ENCODE results near the gene RAX2. TPM values are rescaled to one million over a fixed set of nuclear protein-coding genes. Genes with fewer than 3 reads are reported as not detected.

RAX2 gene
- total and polyA plus RNA-seq, 4 donors = not detected

DNA sequence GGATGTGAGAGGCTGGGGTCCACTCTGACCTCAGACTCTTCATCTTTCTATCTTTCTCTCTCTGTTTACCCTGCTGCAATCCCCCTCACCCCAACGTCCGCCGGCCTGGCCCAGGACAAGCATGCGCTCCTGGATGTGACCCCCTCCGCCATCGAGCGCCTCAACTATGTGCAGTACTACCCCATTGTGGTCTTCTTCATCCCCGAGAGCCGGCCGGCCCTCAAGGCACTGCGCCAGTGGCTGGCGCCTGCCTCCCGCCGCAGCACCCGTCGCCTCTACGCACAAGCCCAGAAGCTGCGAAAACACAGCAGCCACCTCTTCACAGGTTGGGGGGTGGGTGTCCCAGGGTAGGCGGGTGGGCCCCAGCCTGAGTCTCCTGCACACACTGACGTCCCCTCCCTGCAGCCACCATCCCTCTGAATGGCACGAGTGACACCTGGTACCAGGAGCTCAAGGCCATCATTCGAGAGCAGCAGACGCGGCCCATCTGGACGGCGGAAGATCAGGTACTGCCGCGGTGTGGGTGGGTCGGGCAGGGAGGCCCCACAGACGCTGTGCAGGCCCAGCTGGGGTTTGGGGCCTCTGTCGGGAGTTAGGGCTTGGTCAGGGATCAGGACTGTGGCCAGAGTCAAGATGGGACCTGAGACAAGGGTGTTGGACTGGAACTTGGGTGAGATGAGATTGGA, 25.5 kb downstream of the RAX2 start:
- H3K27ac ChIP-seq (ENCODE audit: low read depth in 1 of 2, low read length in 2 of 2) = no peak overlapping the region
- H3K9me3 ChIP-seq (ENCODE audit: control insufficient read depth, low read length) = no peaks in the 10 kb centered on the region
- no peaks in the 10 kb centered on the region for H3K27me3 ChIP-seq (ENCODE audit: control insufficient read depth in 1 of 2, insufficient read depth in 2 of 2, low read length in 1 of 2)
- no peak for ATAC-seq (ENCODE audit: low FRiP score)
- intact Hi-C loops (cut with DNase I) = no loop called here
- H3K4me1 ChIP-seq (ENCODE audit: control insufficient read depth in 1 of 2, insufficient read depth in 2 of 2, low read length in 2 of 2) = no peaks in the 10 kb centered on the region
- DNase-seq = no peak
- no peaks in the 10 kb centered on the region for H3K36me3 ChIP-seq (ENCODE audit: control insufficient read depth in 1 of 2, insufficient read depth in 2 of 2, low read length in 1 of 2)
- 72% methylated on average over 31 of the region's 31 CpGs for WGBS, 2 donors
- H3K4me3 ChIP-seq (ENCODE audit: low read length in 2 of 2) = no peak overlapping the region

DNA sequence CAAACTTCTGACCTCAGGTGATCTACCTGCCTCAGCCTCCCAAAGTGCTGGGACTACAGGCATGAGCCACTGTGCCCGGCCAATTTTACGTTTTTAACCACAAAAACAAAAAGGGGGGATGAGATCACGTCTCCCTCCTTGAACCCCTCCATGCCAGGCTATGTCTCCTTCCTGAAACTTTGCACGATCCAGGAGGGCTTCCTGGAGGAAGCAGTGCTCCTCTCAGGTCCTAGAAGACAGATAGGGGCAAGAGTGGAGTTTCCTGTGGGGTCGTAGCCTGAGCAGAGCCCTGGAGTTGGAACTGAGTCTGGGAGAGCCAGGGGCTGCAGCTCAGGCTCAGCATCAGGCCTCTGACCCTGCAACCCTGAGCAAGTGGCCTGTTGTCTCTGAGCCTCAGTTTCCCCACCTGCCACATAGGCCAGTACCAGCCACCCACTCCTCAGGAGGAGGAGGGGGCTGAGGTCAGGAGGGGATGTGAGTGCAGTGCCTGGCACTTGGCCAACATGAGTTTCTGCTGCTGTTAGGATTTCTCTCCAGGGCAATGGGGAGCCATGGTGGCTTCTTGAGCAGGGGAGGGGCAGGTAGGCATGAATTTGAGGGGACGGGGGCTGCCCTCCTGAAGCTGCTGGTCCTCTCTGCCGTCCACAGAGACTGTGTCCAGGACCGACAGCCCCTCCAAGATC, 26.5 kb downstream of the RAX2 start:
- Histone ChIP-seq H3K9me3 (ENCODE audit: control insufficient read depth, low read length) (no peaks in the 10 kb centered on the region), H3K4me3 (ENCODE audit: low read length in 2 of 2) (no peak overlapping the region), H3K36me3 (ENCODE audit: control insufficient read depth in 1 of 2, insufficient read depth in 2 of 2, low read length in 1 of 2) (no peaks in the 10 kb centered on the region), H3K27ac (ENCODE audit: low read depth in 1 of 2, low read length in 2 of 2) (no peak overlapping the region), H3K27me3 (ENCODE audit: control insufficient read depth in 1 of 2, insufficient read depth in 2 of 2, low read length in 1 of 2) (no peaks in the 10 kb centered on the region), H3K4me1 (ENCODE audit: control insufficient read depth in 1 of 2, insufficient read depth in 2 of 2, low read length in 2 of 2) (no peaks in the 10 kb centered on the region)
- DNase-seq (no peak), ATAC-seq (ENCODE audit: low FRiP score) (no peak)
- intact Hi-C loops (cut with DNase I) = no loop called here
- WGBS, 2 donors = 60 to 66% methylated on average over 8 of the region's 8 CpGs

DNA sequence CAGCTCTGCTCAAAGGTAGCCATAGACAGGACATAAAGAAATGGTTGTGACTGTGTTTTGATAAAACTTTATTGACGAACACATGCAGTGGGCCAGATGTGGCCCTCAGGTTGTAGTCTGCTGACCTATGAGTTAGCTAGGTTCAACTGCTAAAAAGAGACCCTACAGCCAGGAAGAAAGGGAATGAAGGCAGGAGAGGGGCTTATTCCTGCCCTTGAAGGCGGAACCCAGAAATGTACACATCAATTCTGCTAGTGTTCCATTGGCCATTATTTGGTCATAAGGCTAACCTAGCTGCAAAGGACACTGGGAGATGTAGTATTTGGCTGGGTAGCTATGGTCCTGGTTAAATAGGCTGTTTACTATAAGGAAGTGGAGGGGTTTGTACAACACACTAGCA, 28.5 kb downstream of the RAX2 start:
- no peaks in the 10 kb centered on the region for H3K9me3 ChIP-seq (ENCODE audit: control insufficient read depth, low read length)
- no peaks in the 10 kb centered on the region for H3K4me1 ChIP-seq (ENCODE audit: control insufficient read depth in 1 of 2, insufficient read depth in 2 of 2, low read length in 2 of 2)
- ATAC-seq (ENCODE audit: low FRiP score) = no peak
- H3K27me3 ChIP-seq (ENCODE audit: control insufficient read depth in 1 of 2, insufficient read depth in 2 of 2, low read length in 1 of 2) = no peaks in the 10 kb centered on the region
- DNase-seq = no peak
- WGBS, 2 donors = 95 to 96% methylated on average over 2 of the region's 2 CpGs
- no peaks in the 10 kb centered on the region for H3K36me3 ChIP-seq (ENCODE audit: control insufficient read depth in 1 of 2, insufficient read depth in 2 of 2, low read length in 1 of 2)
- no peak overlapping the region for H3K27ac ChIP-seq (ENCODE audit: low read depth in 1 of 2, low read length in 2 of 2)
- H3K4me3 ChIP-seq (ENCODE audit: low read length in 2 of 2) = no peak overlapping the region
- intact Hi-C loops (cut with DNase I) = no loop called here

DNA sequence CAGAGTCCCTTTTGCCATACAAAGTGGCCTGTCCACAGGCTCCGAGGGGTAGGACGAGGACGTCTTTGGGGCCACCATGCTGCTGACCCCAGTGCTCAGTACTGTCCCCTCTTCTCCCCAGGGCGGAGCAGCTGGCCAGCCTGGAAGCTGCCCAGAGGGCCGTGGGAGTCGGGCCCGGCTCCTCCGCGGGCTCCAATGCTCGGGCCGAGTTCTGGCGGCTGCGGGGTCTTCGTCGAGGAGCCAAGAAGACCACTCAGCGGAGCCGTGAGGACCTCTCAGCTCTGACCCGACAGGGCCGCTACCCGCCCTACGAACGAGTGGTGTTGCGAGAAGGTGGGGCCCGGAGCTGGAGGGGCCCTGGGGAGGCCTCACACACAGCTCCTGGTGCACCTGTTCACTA, 31.6 kb downstream of the RAX2 start:
- Histone ChIP-seq H3K27me3 (ENCODE audit: control insufficient read depth in 1 of 2, insufficient read depth in 2 of 2, low read length in 1 of 2) (no peaks in the 10 kb centered on the region), H3K36me3 (ENCODE audit: control insufficient read depth in 1 of 2, insufficient read depth in 2 of 2, low read length in 1 of 2) (no peaks in the 10 kb centered on the region), H3K4me3 (ENCODE audit: low read length in 2 of 2) (no peak overlapping the region), H3K9me3 (ENCODE audit: control insufficient read depth, low read length) (no peaks in the 10 kb centered on the region), H3K4me1 (ENCODE audit: control insufficient read depth in 1 of 2, insufficient read depth in 2 of 2, low read length in 2 of 2) (no peaks in the 10 kb centered on the region), H3K27ac (ENCODE audit: low read depth in 1 of 2, low read length in 2 of 2) (no peak overlapping the region)
- ATAC-seq (ENCODE audit: low FRiP score) (no peak), DNase-seq (no peak)
- 93 to 95% methylated on average over 24 of the region's 24 CpGs for WGBS, 2 donors
- intact Hi-C loops (cut with DNase I) = no loop called here

DNA sequence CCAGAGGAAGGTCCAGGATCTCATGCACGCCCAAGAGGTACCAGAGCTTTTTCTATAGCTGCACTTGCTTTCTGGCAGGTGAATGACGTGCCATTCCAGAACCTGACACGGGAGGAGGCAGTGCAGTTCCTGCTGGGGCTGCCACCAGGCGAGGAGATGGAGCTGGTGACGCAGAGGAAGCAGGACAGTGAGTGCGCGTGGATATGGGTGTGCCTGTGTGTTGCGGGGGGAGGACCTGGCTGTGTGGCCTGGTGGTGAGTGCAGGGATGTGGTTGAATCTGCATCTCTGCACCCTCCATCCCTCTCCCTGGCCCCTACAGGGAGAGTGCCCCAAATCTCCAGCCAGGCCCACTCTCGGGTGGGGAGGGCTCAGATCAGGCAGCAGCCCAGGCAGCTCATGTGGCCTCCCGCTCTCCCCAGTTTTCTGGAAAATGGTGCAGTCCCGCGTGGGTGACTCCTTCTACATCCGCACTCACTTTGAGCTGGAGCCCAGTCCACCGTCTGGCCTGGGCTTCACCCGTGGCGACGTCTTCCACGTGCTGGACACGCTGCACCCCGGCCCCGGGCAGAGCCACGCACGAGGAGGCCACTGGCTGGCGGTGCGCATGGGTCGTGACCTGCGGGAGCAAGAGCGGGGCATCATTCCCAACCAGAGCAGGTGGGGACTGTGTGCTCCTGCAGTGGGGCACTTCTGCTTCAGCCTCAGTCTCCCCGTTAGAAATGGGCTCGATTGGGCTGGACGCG, 33.4 kb downstream of the RAX2 start:
- DNase-seq (no peak), ATAC-seq (ENCODE audit: low FRiP score) (no peak)
- Histone ChIP-seq H3K27ac (ENCODE audit: low read depth in 1 of 2, low read length in 2 of 2) (no peak overlapping the region), H3K36me3 (ENCODE audit: control insufficient read depth in 1 of 2, insufficient read depth in 2 of 2, low read length in 1 of 2) (no peaks in the 10 kb centered on the region), H3K4me3 (ENCODE audit: low read length in 2 of 2) (no peak overlapping the region), H3K4me1 (ENCODE audit: control insufficient read depth in 1 of 2, insufficient read depth in 2 of 2, low read length in 2 of 2) (no peaks in the 10 kb centered on the region), H3K9me3 (ENCODE audit: control insufficient read depth, low read length) (no peaks in the 10 kb centered on the region), H3K27me3 (ENCODE audit: control insufficient read depth in 1 of 2, insufficient read depth in 2 of 2, low read length in 1 of 2) (no peaks in the 10 kb centered on the region)
- intact Hi-C loops (cut with DNase I) = no loop called here
- 85% methylated on average over 32 of the region's 32 CpGs for WGBS, 2 donors

DNA sequence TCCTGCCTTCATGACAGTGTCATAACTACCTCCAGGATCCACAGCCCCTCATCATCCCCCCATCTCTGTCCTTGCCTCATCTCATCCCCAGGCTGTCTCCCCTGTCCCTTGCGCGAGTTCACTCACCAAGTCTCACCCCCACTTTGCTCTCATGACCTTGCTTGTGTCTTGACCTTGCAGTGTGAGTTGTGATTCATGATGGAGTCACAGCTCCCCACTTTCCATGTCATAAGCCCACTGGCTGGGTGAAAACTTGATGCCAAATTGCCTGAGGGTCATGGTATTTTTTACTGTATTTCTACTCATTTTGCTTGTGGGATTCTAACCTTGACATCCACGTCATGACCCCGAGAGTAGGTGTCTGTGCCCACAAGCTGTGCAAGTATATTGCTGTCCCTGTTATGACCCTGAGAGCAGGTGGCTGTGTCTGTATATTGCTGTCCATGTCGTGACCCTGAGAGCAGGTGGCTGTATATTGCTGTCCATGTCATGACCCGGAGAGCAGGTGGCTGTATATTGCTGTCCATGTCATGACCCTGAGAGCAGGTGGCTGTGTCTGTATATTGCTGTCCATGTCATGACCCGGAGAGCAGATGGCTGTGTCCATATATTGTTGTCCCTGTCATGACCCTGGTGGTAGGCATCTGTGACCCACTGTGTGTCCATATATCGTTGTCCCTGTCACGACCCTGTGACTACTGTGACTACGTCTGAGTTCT, 34.4 kb downstream of the RAX2 start:
- H3K4me3 ChIP-seq (ENCODE audit: low read length in 2 of 2) = no peak overlapping the region
- H3K27ac ChIP-seq (ENCODE audit: low read depth in 1 of 2, low read length in 2 of 2) = no peak overlapping the region
- intact Hi-C loops (cut with DNase I) = no loop called here
- ATAC-seq (ENCODE audit: low FRiP score) (no peak), DNase-seq (no peak)
- no peaks in the 10 kb centered on the region for H3K4me1 ChIP-seq (ENCODE audit: control insufficient read depth in 1 of 2, insufficient read depth in 2 of 2, low read length in 2 of 2)
- no peaks in the 10 kb centered on the region for H3K27me3 ChIP-seq (ENCODE audit: control insufficient read depth in 1 of 2, insufficient read depth in 2 of 2, low read length in 1 of 2)
- 84 to 86% methylated on average over 10 of the region's 10 CpGs for WGBS, 2 donors
- no peaks in the 10 kb centered on the region for H3K9me3 ChIP-seq (ENCODE audit: control insufficient read depth, low read length)
- no peaks in the 10 kb centered on the region for H3K36me3 ChIP-seq (ENCODE audit: control insufficient read depth in 1 of 2, insufficient read depth in 2 of 2, low read length in 1 of 2)

DNA sequence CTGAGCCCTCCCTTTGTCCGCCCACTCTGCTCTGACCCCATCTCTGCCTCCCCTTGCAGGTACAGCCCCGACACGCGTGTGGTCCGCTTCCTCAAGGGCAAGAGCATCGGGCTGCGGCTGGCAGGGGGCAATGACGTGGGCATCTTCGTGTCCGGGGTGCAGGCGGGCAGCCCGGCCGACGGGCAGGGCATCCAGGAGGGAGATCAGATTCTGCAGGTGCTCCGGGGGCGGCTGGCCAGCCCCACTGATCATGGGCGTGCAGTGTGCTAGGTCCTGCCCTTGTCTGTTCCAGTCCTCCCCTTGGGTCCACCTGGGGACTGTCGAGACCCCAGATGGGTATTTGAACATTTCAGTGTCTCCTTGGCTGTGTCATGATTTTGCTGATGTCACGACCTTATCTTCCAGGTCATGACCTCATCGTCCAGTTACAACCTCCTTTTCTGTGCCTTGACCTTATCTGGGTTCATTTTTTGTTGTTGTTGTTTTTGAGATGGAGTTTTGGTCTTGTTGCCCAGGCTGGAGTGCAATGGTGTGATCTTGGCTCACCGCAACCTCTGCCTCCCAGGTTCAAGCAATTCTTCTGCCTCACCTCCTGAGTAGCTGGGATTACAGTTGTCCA, 35.8 kb downstream of the RAX2 start:
- Histone ChIP-seq H3K27me3 (ENCODE audit: control insufficient read depth in 1 of 2, insufficient read depth in 2 of 2, low read length in 1 of 2) (no peaks in the 10 kb centered on the region), H3K4me1 (ENCODE audit: control insufficient read depth in 1 of 2, insufficient read depth in 2 of 2, low read length in 2 of 2) (no peaks in the 10 kb centered on the region), H3K4me3 (ENCODE audit: low read length in 2 of 2) (no peak overlapping the region), H3K27ac (ENCODE audit: low read depth in 1 of 2, low read length in 2 of 2) (no peak overlapping the region), H3K9me3 (ENCODE audit: control insufficient read depth, low read length) (no peaks in the 10 kb centered on the region), H3K36me3 (ENCODE audit: control insufficient read depth in 1 of 2, insufficient read depth in 2 of 2, low read length in 1 of 2) (no peaks in the 10 kb centered on the region)
- DNase-seq (no peak), ATAC-seq (ENCODE audit: low FRiP score) (no peak)
- intact Hi-C loops (cut with DNase I) = no loop called here
- WGBS, 2 donors = 81 to 84% methylated on average over 21 of the region's 21 CpGs

DNA sequence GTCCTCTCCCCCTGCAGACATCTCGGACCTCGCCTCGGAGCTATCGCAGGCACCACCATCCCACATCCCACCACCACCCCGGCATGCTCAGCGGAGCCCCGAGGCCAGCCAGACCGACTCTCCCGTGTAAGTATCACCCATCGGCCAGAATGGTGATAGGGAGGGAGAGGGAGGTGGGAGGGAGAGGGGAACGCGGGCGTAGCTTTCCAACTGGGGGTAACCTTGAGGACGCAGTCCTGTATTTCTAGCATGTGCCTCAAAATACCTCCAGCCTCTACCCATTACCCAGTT, 37.8 kb downstream of the RAX2 start:
- no peak for DNase-seq
- intact Hi-C loops (cut with DNase I) = no loop called here
- H3K4me3 ChIP-seq (ENCODE audit: low read length in 2 of 2) = no peak overlapping the region
- no peaks in the 10 kb centered on the region for H3K4me1 ChIP-seq (ENCODE audit: control insufficient read depth in 1 of 2, insufficient read depth in 2 of 2, low read length in 2 of 2)
- no peak overlapping the region for H3K27ac ChIP-seq (ENCODE audit: low read depth in 1 of 2, low read length in 2 of 2)
- WGBS, 2 donors = 90 to 93% methylated on average over 14 of the region's 14 CpGs
- H3K27me3 ChIP-seq (ENCODE audit: control insufficient read depth in 1 of 2, insufficient read depth in 2 of 2, low read length in 1 of 2) = no peaks in the 10 kb centered on the region
- H3K9me3 ChIP-seq (ENCODE audit: control insufficient read depth, low read length) = no peaks in the 10 kb centered on the region
- no peak for ATAC-seq (ENCODE audit: low FRiP score)
- H3K36me3 ChIP-seq (ENCODE audit: control insufficient read depth in 1 of 2, insufficient read depth in 2 of 2, low read length in 1 of 2) = no peaks in the 10 kb centered on the region

All from aorta (tissue), 5 donors.